B cell (primary cell): ENCODE results near the gene GABRE. TPM values are rescaled to one million over a fixed set of nuclear protein-coding genes. Genes with fewer than 3 reads are reported as not detected.

Experiments used
- ATAC-seq: fragments of 200-7000 bp; cut with Tn5 transposase; one replicate; pipeline ENCODE4 v1.10.0; 2021; ENCODE audit warnings: low read depth, mild to moderate bottlenecking, moderate number of reproducible peaks, moderate library complexity
- CTCF ChIA-PET: fragments of 350-600 bp; sonication (Branson Sonifier 250); formaldehyde crosslinking; loops from one replicate; lab custom pipeline; 2021; ENCODE audit warnings: antibody characterized with exemption, inconsistent platforms; lab: Charles Lee
- POLR2A ChIA-PET: fragments of 350-600 bp; sonication (Branson Sonifier 250); formaldehyde crosslinking; loops from one replicate; lab custom pipeline; 2021; ENCODE audit warnings: antibody characterized with exemption; lab: Charles Lee
- DNase-seq: peaks from one replicate; pipeline ENCODE4 v3.0.0; 2013
- H2AFZ ChIP-seq: 2 replicates; pipeline ENCODE4 v1.6.1; 2012; ENCODE audit warnings: mild to moderate bottlenecking, low read depth, low read length; ENCODE audit not compliant: insufficient read depth, poor library complexity, severe bottlenecking
- H3K27ac ChIP-seq, 2 donors: 1 replicate in 1 of 2; 2 replicates in 1 of 2; pipeline ENCODE4 v1.5.1; 2012 to 2013; ENCODE audit warnings: low read length in 2 of 2, mild to moderate bottlenecking in 2 of 2, moderate library complexity in 1 of 2
- H3K27me3 ChIP-seq, 4 experiments: fragments of 200-600 bp in 1 of 4; sonication (generic) in 1 of 4; replicated peaks in 1 of 4; 1 replicate in 2 of 4; 2 replicates in 2 of 4; pipeline versions ENCODE4 v1.6.1 to v1.7.0; 2013 to 2016; ENCODE audit warnings: low read length in 3 of 4, mild to moderate bottlenecking in 2 of 4, mixed read lengths in 1 of 4, moderate library complexity in 1 of 4; ENCODE audit not compliant: insufficient read depth in 4 of 4, control insufficient read depth in 3 of 4; ENCODE audit errors: control extremely low read depth in 1 of 4
- H3K36me3 ChIP-seq, 2 experiments: replicated peaks in 1 of 2; 1 replicate in 1 of 2; 2 replicates in 1 of 2; pipeline versions ENCODE4 v1.6.1 to v1.7.1; 2013; ENCODE audit warnings: low read length in 1 of 2; ENCODE audit not compliant: insufficient read depth in 2 of 2, control insufficient read depth in 1 of 2; ENCODE audit errors: control extremely low read depth in 1 of 2, extremely low read depth in 1 of 2
- H3K4me1 ChIP-seq, 2 donors: fragments of 200-600 bp in 1 of 2; sonication (generic) in 1 of 2; 1 replicate in 1 of 2; 2 replicates in 1 of 2; pipeline versions ENCODE4 v1.5.1 to v1.6.1; 2013 to 2017; ENCODE audit warnings: low read length in 2 of 2; ENCODE audit not compliant: control insufficient read depth in 2 of 2, insufficient read depth in 2 of 2
- H3K4me2 ChIP-seq: replicated peaks from 2 replicates; pipeline ENCODE3; 2012; ENCODE audit warnings: mild to moderate bottlenecking, low read depth, low read length; ENCODE audit not compliant: poor library complexity, severe bottlenecking
- H3K4me3 ChIP-seq, 5 experiments: fragments of 200-600 bp in 1 of 5; sonication (generic) in 1 of 5; 1 replicate in 3 of 5; 2 replicates in 2 of 5; pipeline versions ENCODE4 v1.5.1 to v1.7.0; 2011 to 2016; ENCODE audit warnings: low read length in 4 of 5, mild to moderate bottlenecking in 4 of 5, low read depth in 2 of 5, control low read depth in 1 of 5, moderate library complexity in 1 of 5; ENCODE audit not compliant: insufficient read depth in 1 of 5; ENCODE audit errors: control extremely low read depth in 1 of 5, extremely low read depth in 1 of 5
- H3K79me2 ChIP-seq: fragments of 200-600 bp; sonication (generic); one replicate; pipeline ENCODE4 v1.6.0; 2016; ENCODE audit warnings: low read length; ENCODE audit not compliant: control insufficient read depth, insufficient read depth
- H3K9ac ChIP-seq: fragments of 200-600 bp; sonication (generic); 2 replicates; pipeline ENCODE4 v1.6.1; 2017; ENCODE audit warnings: mild to moderate bottlenecking, low read length, moderate library complexity
- H3K9me3 ChIP-seq, 3 donors: one replicate each; pipeline versions ENCODE4 v1.6.1 to v1.7.1; 2013; ENCODE audit warnings: low read length in 2 of 3; ENCODE audit not compliant: control insufficient read depth in 2 of 3, insufficient read depth in 1 of 3; ENCODE audit errors: control extremely low read depth in 1 of 3
- H4K20me1 ChIP-seq: 2 replicates; pipeline ENCODE4 v1.6.0; 2012; ENCODE audit warnings: mild to moderate bottlenecking, low read length; ENCODE audit not compliant: insufficient read depth, control insufficient read depth, poor library complexity, severe bottlenecking
- H3K27ac Mint-ChIP-seq: one replicate; pipeline ENCODE4 v1.8.0; 2021; ENCODE audit warnings: mixed read lengths
- H3K27me3 Mint-ChIP-seq: one replicate; pipeline ENCODE4 v1.8.0; 2021; ENCODE audit warnings: mixed read lengths
- H3K4me1 Mint-ChIP-seq: one replicate; pipeline ENCODE4 v1.8.0; 2021; ENCODE audit warnings: mixed read lengths
- H3K4me3 Mint-ChIP-seq: one replicate; pipeline ENCODE4 v1.8.0; 2021; ENCODE audit warnings: mixed read lengths
- H3K9me3 Mint-ChIP-seq: one replicate; pipeline ENCODE4 v1.8.0; 2022; ENCODE audit warnings: mixed read lengths; ENCODE audit not compliant: insufficient read depth
- CTCF ChIP-seq: fragments of 200-600 bp; IDR thresholded peaks from one replicate; pipeline ENCODE4 v1.8.0; 2022; ENCODE audit warnings: antibody characterized with exemption, mild to moderate bottlenecking
- EZH2 ChIP-seq: IDR thresholded peaks from 2 replicates; pipeline ENCODE4 v1.6.1; 2012; ENCODE audit warnings: borderline replicate concordance, low read depth, mild to moderate bottlenecking, moderate library complexity, low read length; ENCODE audit not compliant: insufficient read depth, poor library complexity, severe bottlenecking
- WGBS: methylation state at CpG from one replicate; pipeline ENCODE4 v1.1.5; 2013; ENCODE audit warnings: missing lambda C conversion rate; ENCODE audit not compliant: insufficient coverage; 5-methylcytosine and 5-hydroxymethylcytosine counted together
- intact Hi-C: fragments of 100-400 bp; cut with micrococcal nuclease; formaldehyde crosslinking; loops from one replicate; pipeline ENCODE4 v1.10.0; 2022
- polyA plus RNA-seq: library from polyadenylated mRNA; depleted of rRNA; stranded (reverse); fragments of >200 nt; gene quantifications from 2 replicates; pipeline ENCODE4 v1.2.3, GENCODE V29; 2012
- total RNA-seq, 2 donors: library from RNA; stranded (reverse); fragments of 120-200 nt in 1 of 2; gene quantifications; 1 replicate in 1 of 2; 2 replicates in 1 of 2; pipeline versions ENCODE4 v1.2.3 to v1.2.4, GENCODE V29; 2013 to 2022

GABRE gene
- total and polyA plus RNA-seq, 2 donors (not counting 1 experiment from before 2014, with no cell fraction given): not detected

GRCh38 chrX:151966236-151966635 is 8.2 kb downstream of the GABRE start:
- no peak overlapping the region for H3K27ac ChIP-seq
- TF ChIP-seq EZH2 (no peak), CTCF (no peak)
- H4K20me1 ChIP-seq: no peaks in the 10 kb centered on the region
- no peak overlapping the region for H2AFZ ChIP-seq
- Mint-ChIP-seq H3K4me3 (no peak overlapping the region), H3K27ac (no peak overlapping the region), H3K9me3 (peaks cover 6% of the 10 kb centered on the region), H3K4me1 (no peaks in the 10 kb centered on the region), H3K27me3 (no peaks in the 10 kb centered on the region)
- 100% methylated on average over 5 of the region's 6 CpGs for WGBS
- H3K27me3 ChIP-seq: no peaks in the 10 kb centered on the region
- ChIA-PET POLR2A (no interaction called here), CTCF (no interaction called here)
- DNase-seq: no peak
- no peaks in the 10 kb centered on the region for H3K4me1 ChIP-seq
- no peaks in the 10 kb centered on the region for H3K36me3 ChIP-seq
- no peaks in the 10 kb centered on the region for H3K79me2 ChIP-seq
- H3K4me3 ChIP-seq: no peak overlapping the region
- H3K9ac ChIP-seq: no peak overlapping the region
- intact Hi-C loops: no loop called here
- H3K4me2 ChIP-seq: no peak overlapping the region
- H3K9me3 ChIP-seq: no peaks in the 10 kb centered on the region
- no peak for ATAC-seq

- Mint-ChIP-seq H3K4me3 (no peak overlapping the region), H3K27ac (no peak overlapping the region), H3K4me1 (no peaks in the 10 kb centered on the region), H3K27me3 (no peaks in the 10 kb centered on the region), H3K9me3 (peaks cover 2% of the 10 kb centered on the region)
- ATAC-seq: no peak
- no CpG with 5 or more reads among the region's 5 CpGs for WGBS
- Histone ChIP-seq H3K36me3 (no peaks in the 10 kb centered on the region), H3K4me2 (no peak overlapping the region), H3K79me2 (no peaks in the 10 kb centered on the region), H3K27ac (no peak overlapping the region), H3K9ac (no peak overlapping the region), H3K4me3 (no peak overlapping the region), H3K27me3 (no peaks in the 10 kb centered on the region), H3K4me1 (no peaks in the 10 kb centered on the region), H4K20me1 (no peaks in the 10 kb centered on the region), H2AFZ (no peak overlapping the region), H3K9me3 (no peaks in the 10 kb centered on the region)
- no peak for DNase-seq
- ChIA-PET POLR2A (no interaction called here), CTCF (no interaction called here)
- intact Hi-C loops: no loop called here
- TF ChIP-seq EZH2: no peak
- no peak for TF ChIP-seq CTCF
Observed at GRCh38 chrX:151962034-151962433, 12.4 kb downstream of the GABRE start.
